HG03457 (cell line): ENCODE measurements around the gene SERPINB6.
"Not testable (repeated sequence)": the region's sequence is repeated elsewhere in the genome, so short reads cannot be mapped to it uniquely, and the experiment has no call there.

Source experiments
- ATAC-seq: cut with Tn5 transposase; IDR thresholded peaks from one replicate; pipeline ENCODE4 v1.9.1; 2021; ENCODE audit warnings: moderate number of reproducible peaks; ENCODE audit not compliant: unreplicated experiment

Gene SERPINB6

DNA sequence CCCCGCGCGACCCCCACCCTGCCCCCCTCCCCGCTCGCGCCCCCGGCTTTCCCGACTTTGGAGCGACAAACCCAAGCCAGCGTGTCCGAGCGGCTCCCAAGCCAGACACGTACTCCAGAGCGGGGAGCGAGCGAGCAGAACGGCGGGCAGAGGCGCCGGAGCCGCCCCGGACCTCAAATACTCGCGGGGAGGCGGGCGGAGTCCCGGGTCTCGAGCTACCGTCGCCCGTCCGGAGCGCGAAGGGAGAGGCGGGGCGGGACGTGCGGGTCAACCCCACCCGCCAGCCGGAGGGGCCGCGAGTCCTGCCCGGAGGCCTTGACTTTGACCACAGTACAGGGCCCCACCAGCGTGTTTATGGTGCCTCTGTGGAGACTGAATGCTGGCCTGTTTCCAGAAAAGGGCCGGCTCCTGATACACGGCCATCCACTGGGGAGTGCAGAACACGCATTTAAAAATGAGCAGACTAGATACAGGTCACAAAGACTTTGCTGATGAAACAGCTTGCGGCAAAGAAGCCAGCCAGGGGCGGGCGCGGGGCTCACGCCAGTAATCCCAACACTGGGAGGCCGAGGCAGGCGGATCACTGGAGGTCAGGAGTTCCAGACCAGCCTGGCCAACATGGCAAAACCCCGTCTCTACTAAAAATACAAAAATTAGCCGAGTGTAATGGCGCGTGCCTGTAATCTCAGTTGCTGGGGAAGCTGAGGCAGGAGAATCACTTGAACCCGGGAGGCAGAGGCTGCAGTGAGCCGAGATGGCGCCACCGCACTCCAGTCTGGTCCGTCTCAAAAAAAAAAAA is at the start of gene SERPINB6:
SERPINB6 (minus strand) TSS at position 148 of the 799 bp plus-strand sequence. CDS start 12,235 bp downstream, outside the sequence.
- no peak for ATAC-seq

DNA sequence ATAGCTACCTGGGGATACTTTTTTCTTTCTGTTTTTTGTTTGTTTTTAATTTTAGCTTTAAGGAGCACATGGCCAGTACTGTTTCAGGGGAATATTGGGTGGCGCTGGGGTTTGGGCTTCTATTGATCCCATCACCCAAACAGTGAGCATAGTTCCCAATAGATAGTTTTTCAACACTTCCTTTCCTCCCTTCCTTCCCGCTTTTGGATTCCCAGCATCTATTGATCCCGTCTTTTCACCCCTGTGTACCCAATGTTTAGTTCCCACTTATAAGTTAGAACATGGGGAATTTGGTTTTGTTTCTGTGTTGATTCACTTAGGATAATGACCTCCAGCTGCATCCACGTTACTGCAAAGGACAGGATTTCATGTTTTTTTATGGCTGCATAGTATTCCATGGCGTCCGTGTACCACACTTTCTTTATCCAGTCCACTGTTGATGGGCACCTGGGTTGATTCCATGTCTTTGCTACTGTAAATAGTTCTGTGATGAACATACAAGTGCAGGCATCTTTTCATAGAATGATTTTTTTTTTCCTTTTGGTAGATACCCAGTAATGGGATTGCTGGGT is 48.5 kb upstream of the SERPINB6 start:
- ATAC-seq: no peak

DNA sequence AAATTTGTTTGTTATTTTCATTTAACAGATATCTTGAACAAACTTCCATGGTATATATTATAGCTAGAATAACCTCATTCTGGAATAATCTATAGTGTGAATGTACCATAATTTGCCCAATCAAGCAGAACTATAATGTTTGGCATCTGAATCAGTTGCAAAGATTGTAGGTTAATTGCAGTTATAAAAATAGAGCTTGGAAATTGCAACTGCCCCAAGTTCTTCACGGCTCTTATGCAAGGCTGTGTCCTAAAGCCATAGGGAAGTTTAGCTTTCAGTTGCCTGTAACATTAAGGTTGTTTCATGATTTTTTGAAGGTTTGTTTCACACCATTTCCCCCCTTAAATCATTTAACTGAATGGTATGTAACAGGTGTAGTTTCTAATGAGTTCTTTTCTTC is 47.7 kb upstream of the SERPINB6 start:
- no peak for ATAC-seq

DNA sequence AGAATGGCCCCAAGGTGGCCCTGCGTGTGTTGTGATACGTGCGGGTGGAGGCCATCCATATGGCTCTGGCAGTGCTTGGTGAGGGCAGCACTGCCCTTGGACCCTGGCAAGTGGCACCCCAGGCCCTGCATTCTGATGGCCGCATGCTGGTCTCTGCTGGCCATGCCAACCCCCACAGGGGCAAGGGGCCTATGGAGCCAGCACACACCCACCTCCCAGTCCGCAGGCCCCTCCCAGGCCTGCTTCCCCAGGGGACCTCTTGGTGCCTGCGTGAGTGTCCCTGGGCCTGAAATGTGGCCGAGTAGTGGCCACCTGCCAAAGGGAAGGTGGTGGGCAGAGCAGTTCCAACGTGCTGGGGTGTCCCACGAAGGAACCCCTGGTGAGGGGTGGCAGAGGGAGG is 45.9 kb upstream of the SERPINB6 start:
- no peak for ATAC-seq

DNA sequence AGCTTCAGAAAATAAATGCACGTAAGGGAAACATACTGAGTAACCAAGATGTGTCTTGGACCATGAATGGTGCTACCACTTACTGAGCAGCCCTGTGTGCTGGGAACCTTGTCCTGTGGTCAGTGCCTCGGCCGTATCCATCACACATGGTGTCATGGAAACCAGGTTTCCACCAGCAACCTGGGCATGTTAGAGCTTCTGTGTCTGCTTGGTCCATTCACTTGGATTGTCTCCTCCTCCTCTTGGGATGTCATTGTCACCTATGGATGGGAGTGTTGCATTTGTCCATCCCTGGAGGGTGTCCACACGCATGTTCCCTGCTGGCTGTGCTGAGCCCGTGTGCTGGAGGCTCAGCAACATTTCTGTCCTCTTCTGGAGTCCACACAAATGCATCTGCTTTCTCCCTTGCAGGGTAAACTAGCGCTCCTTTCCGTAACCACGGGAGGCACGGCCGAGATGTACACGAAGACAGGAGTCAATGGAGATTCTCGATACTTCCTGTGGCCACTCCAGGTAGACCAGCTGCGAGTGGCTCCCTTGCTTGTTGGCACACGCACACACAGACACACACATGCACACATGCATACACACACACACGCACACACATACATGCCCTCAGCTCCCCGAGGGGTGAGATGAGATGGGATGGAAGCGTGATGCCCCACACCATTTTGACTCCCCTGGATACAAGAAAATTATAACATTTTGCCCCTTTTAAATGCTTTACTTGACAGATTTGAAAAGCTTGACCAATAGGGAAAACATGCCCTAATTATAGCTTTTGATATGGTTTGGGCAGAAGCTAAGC is 45.3 kb upstream of the SERPINB6 start:
- ATAC-seq: no peak

DNA sequence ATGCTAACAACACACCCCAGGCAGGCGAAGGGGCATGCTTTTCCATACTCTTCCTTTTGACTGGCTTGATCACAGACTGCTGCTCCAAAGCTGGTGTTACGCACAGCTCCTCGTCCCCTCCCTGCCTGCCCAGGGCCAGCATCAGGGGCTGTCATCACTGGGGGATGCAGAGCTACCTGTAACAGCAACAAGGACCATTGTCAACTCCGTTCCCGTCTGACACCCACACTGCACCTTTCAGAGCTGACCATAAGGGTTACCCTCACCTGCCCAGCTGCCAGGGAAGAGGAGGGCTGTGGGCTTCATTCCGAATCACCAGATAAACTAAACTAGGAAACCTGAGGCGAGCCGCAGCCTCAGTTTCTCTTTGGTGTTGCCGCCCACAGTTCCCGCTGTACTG is 43.8 kb upstream of the SERPINB6 start:
- ATAC-seq: no peak

DNA sequence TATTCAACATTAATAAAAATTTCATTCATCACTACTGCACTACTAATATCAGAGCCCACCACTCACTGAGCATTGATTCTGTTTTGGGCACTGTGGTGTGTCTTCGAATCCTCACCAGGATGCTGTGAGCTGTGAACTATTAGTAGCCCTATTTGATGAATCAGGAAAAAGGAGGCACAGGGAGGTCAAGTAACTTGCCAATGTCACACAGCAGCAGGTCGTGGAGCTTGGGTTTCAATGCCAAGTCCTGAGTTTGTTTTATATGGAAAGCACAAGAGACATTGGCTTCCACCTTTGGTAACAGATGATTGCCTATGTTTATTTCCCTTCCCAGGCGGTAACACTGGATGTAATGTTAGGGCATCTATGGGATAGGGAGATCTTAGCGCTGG is 43.3 kb upstream of the SERPINB6 start:
- no peak for ATAC-seq

DNA sequence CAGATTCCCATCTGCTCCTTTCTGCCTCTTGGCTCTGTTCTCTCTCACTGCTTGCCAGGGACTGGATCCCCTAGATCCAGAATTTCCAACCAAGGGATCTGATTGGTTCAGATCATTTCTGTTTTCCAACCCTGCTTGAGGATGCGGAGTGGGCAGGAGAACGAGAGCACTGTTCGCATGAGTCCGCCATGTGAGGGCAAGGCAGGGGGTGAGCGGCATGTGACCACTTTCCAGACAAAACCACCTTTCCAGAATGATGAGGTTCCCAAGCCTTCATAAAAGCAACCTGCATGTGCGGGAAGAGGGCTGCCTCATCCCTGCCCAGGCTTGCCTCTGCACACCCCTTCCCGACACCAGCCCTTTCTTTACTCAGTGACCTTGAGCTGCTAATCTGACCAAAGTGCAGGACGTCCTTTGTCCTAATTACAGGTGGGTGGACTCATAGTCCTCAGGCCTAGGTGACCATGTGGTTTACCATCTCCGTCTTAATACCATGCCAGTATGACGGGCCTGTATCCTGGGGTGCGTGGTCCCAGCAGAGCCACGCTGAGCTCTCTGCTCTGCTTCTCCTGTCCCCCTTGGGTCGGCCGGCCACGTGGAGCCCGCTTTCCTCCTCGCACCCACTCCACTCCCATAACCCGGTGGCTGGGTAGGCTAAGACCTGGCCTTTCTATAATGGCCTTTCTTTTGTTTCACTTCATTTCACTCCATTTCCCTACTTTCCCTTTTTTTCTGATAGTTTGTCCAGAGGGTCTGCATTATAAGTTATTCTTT is 42.7 kb upstream of the SERPINB6 start:
- ATAC-seq: no peak

DNA sequence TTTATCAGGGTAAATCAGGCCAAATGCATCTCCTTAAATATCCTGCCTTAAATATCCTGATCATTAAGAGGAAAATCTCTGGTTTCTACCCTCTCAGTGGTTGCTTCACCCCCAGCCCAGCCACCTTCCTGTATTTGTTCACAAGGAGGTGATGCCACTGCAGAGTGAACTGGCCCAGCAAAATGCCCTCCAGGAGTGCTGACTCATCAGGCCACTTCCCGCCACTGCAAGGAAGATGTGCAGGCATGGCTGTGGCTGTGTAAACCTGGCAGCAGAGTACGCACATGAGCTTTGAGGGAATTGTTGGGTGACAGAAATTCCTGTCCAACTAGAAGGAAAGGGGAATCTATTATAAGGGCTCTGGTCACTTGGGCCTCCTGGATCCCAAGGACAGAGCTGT is 42.1 kb upstream of the SERPINB6 start:
- no peak for ATAC-seq

DNA sequence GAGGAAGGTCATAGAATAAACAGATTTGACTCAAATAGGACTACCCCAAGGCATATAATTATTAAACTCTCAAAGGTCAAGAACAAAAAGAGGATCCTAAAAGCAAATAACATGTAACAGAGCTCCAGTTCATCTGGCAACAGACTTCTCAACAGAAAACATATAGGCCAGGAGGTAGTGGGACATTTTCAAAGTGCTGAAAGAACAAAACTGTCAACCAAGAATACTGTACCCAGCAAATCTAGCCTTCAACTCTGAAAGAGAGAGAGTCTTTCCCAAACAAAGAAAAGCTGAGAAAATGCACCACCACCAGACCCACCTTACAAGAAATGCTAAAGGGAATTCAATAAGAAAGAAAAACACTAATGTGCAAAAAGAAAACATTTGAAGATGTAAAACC is 40.2 kb upstream of the SERPINB6 start:
- no peak for ATAC-seq

DNA sequence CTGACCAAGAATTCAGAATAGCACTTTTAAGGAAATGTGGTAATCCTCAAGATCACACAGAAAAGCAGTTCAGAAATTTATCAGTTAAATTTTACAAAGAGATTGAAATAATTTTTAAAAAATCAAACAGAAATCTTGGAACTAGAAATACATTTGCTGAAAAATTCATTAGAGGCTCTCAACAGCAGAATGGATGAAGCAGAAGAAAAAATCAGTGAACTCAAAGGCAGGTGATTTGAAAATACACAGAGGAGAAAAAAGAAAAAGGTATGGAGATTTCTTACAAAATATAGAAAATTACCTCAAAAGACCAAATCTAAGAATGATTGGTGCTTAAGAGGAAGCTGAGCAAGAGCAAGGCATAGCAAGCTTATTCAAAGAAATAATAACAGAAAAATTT is 39.8 kb upstream of the SERPINB6 start:
- no peak for ATAC-seq

DNA sequence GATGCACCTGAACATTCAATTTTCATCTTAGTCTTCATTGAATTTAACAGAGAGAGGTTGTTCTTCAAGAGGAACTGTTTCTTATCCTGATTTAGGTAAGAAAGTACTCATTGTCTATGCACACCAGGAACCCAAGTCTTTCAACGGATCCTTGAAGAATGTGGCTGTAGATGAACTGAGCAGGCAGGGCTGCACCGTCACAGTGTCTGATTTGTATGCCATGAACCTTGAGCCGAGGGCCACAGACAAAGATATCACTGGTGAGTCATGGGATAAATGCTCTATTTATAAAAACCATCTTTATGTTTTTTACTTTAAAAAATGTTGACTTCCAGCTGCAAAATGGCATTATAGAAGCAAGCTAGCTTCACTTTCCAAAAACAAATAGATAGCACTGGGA is 38.6 kb upstream of the SERPINB6 start:
- no peak for ATAC-seq

DNA sequence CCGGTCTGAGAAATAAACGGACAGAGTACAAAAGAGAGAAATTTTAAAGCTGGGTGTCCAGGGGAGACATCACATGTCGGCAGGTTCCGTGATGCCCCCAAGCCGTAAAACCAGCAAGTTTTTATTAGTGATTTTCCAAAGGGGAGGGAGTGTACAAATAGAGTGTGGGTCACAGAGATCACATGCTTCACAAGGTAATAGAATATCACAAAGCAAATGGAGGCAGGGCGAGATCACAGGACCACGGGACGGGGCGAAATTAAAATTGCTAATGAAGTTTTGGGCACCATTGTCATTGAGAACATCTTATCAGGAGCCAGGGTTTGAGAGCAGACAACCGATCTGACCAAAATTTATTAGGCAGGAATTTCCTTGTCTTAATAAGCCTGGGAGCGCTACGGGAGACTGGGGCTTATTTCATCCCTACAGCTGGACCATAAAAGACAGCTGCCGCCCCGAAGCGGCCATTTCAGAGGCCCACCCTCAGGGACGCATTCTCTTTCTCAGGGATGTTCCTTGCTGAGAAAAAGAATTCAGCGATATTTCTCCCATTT is 37.4 kb upstream of the SERPINB6 start:
- ATAC-seq: not testable (repeated sequence)

DNA sequence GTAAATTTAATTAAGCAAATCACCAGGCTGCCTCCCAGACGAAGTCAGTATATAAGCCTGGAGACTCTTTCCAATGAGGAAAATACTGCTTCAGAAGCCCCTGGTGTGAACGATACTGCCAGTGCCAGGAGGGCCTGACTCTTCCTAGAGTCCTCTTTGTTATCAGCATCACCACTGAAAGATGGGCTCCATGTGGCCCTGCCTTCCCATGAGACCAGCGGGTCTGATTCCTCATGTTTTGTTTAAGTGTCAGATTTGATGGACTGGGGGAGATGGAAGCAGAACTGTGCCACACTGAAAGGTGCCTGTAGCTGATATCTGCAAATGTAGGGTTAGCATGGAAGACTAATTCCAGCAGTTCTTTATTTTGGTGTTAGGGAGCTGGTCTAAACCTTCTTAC is 36.2 kb upstream of the SERPINB6 start:
- ATAC-seq: no peak

DNA sequence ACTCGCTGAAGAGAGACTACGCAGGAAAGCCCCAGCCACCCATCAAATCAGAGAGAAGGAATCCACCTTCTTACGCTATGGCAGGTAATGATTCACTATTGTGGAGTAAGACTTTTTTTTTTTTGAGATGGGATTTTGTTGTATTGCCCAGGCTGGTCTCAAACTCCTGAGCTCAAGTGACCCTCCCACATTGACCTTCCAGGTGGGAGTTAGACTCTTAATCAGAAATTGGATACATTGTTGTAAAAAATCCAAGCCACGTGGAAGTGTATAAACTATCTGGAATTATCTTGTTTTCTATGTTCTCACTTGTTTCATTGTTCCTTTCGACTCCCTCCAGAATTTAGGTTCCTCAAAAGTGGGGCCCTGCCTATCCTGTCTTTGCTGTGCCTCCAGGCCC is 35.1 kb upstream of the SERPINB6 start:
- ATAC-seq: no peak

DNA sequence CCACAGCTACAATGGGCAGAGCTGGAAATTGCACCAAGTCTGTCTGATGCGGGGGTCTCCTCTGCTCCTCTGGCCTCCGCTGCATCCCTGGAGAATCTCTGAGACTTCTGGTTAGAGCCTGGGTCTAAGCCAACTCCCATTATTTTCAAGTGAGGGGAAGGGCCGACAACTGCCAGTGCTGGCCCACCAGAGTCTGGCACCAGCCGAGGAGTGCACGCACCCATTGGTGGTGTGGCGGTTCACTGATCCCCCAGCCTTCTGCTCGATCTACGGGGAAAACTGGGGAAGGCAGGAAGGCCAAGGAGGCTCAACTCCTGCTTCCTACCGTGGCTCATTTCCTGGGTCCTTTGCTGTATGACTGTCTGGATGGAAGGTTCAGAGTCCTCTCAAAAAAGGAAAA is 34.5 kb upstream of the SERPINB6 start:
- ATAC-seq: no peak

DNA sequence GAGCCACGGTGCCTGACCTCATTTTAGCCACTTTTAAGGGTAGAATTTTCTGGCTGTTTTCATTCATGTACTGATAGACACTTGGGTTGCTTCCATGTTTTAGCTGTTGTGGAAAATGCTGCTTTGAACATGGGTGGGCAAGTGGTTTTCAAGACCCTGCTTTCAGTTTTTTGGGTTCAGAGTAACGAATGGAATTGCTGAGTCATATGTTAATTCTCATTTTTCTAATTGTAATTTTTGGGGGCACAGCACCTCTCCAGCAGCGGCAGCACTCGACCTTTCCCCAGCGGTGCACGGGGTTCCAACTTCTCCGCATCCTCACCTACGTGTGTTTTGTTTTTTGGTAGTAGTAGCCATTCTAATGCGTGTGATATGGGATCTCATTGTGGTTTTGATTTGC is 33.7 kb upstream of the SERPINB6 start:
- ATAC-seq: no peak

DNA sequence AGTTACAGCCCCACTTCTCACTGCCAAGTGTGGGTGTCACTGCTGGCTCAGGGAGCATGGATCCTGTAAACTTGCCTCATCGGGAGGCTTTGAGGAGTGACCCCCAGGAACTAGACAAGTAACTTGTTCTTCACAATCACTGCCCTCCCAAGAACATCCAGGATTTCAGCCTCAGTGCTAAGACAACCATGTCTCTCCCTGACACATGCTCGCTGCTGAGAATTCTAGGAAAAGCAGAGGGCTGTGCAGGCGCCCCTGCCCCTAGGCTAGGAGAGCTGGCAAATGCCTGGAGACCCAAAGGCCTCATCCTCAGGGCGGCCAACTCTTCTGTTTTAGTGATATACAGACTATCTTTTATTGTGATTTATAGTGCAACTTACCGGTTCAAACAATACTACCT is 31.9 kb upstream of the SERPINB6 start:
- ATAC-seq: not testable (repeated sequence)

DNA sequence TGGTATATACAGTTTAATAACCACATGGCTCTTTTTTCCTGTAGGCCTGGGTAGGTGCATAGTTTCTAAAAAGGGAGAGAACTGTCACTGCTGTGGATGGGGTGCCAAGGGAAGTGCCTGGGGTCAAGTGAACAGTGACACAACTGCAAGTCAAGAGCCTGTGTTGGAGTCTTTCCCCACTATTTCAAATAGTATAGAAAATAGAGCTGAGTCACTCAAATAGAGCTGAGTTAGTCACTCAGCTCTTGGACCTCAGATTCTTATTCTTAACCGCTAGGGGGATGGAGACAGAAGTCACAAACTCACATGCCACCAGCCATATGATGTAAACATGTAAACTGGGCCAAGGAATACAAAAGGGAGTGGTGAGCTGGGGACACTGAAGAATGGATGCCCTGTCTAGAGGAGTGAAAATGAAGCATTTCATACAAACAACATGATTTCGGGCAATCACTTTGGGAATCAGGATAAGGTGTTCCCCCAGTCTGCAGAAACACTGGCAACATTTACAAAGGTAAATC is 30.5 kb upstream of the SERPINB6 start:
- ATAC-seq: no peak

DNA sequence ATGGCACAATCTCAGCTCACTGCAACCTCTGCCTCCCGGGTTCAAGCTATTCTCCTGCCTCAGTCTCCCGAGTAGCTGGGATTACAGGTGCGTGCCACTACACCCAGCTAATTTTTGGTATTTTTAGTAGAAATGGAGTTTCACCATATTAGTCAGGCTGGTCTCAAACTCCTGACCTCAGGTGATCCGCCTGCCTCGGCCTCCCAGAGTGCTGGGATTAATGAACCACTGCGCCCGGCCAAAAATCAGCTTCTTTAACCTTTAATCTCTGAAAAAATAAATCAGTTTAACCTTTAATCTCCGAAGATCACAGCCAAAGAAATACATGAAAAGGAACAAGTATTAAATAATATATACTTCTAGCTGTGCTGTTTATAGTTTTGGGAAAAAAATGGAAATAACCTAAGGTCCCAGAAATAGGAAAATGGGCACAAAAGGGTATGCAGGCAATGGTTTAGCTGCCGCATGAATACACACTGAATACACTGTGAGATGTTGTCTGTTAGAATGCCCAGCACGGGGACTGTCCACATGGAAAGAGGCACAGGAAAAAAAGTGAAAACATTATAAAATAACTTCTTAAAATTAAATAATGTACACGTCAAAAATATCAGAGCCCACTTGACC is 29.9 kb upstream of the SERPINB6 start:
- ATAC-seq: no peak
